GM23338 (cell line): ENCODE measurements around the gene TMEM237.

Experiments used
- CREB1 ChIP-seq: fragments of 250-450 bp; sonication (Bioruptor Pico); IDR thresholded peaks from 2 replicates; pipeline ENCODE4 v1.5.0; 2020; ENCODE audit warnings: low read depth, mild to moderate bottlenecking, moderate library complexity
- CTCF ChIP-seq, 2 experiments: fragments of 200-600 bp in 1 of 2; sonication (generic) in 1 of 2; conservative IDR thresholded peaks; 2 replicates each; pipeline versions ENCODE4 v1.5.1 to v1.6.1; 2016 to 2017; ENCODE audit warnings: antibody characterized with exemption in 2 of 2, low read depth in 2 of 2, mild to moderate bottlenecking in 2 of 2, moderate library complexity in 1 of 2
- ETS1 ChIP-seq: IDR thresholded peaks from 2 replicates; pipeline ENCODE4 v1.6.1; 2016; ENCODE audit warnings: antibody characterized with exemption
- EZH2 ChIP-seq: fragments of 200-600 bp; sonication (generic); IDR thresholded peaks from one replicate; pipeline ENCODE4 v1.8.0; 2017; ENCODE audit warnings: antibody characterized with exemption, mild to moderate bottlenecking, low read depth; ENCODE audit not compliant: unreplicated experiment
- EZH2phosphoT487 ChIP-seq: fragments of 200-600 bp; sonication (generic); IDR thresholded peaks from one replicate; pipeline ENCODE4 v1.8.1; 2018; ENCODE audit warnings: antibody characterized with exemption; ENCODE audit not compliant: unreplicated experiment
- POLR2AphosphoS5 ChIP-seq: IDR thresholded peaks from 2 replicates; pipeline ENCODE4 v1.6.1; 2016; ENCODE audit warnings: antibody characterized with exemption, low read depth
- REST ChIP-seq: IDR thresholded peaks from one replicate; pipeline ENCODE4 v1.6.1; 2018; ENCODE audit warnings: antibody characterized with exemption; ENCODE audit not compliant: unreplicated experiment
- STAT1 ChIP-seq: IDR thresholded peaks from one replicate; pipeline ENCODE4 v1.6.1; 2016; ENCODE audit warnings: antibody characterized with exemption; ENCODE audit not compliant: unreplicated experiment

GRCh38 chr2:201574766-201575165 lies 68.5 kb downstream of the TMEM237 start:
- TF ChIP-seq CTCF (conservative IDR thresholded peaks at IDR 0.05; ENCODE audit: low read depth in 2 of 2) (no peak), POLR2AphosphoS5 (no peak), CREB1 (no peak), REST (no peak), EZH2 (no peak), EZH2phosphoT487 (no peak), STAT1 (no peak), ETS1 (no peak)
